ENCODE data around the gene SPAG8. TPM values are rescaled to one million over a fixed set of nuclear protein-coding genes. Genes with fewer than 3 reads are reported as not detected.

The SPAG8 gene
- total RNA-seq, 1 donor from 2014 or later, result not detected

- DNase-seq, result no peak
- no peak overlapping the region for H3K4me3 Mint-ChIP-seq (ENCODE audit: unreplicated experiment)
- H3K9me3 Mint-ChIP-seq (ENCODE audit: unreplicated experiment), result peaks cover 5% of the 10 kb centered on the region
- peaks cover 17% of the 10 kb centered on the region for H3K4me1 Mint-ChIP-seq (ENCODE audit: low read depth, unreplicated experiment)
- no peak overlapping the region for H3K27ac Mint-ChIP-seq (ENCODE audit: unreplicated experiment)
- TF ChIP-seq CTCF (IDR thresholded peaks at IDR 0.05; ENCODE audit: partially characterized antibody, unreplicated experiment), result no peak
- peaks cover 8% of the 10 kb centered on the region for H3K27me3 Mint-ChIP-seq (ENCODE audit: unreplicated experiment)
- H3K36me3 Mint-ChIP-seq (ENCODE audit: unreplicated experiment), result peaks cover 9% of the 10 kb centered on the region
Observed at GRCh38 chr9:35844628-35845270, 32.7 kb upstream of the SPAG8 start.

GRCh38 chr9:35842795-35843194 is 30.7 kb upstream of the SPAG8 start:
- H3K27me3 Mint-ChIP-seq (ENCODE audit: unreplicated experiment), result peaks cover 8% of the 10 kb centered on the region
- no peak for TF ChIP-seq CTCF (IDR thresholded peaks at IDR 0.05; ENCODE audit: partially characterized antibody, unreplicated experiment)
- peaks cover 15% of the 10 kb centered on the region for H3K4me1 Mint-ChIP-seq (ENCODE audit: low read depth, unreplicated experiment)
- DNase-seq, result no peak
- H3K4me3 Mint-ChIP-seq (ENCODE audit: unreplicated experiment), result no peak overlapping the region
- peaks cover 12% of the 10 kb centered on the region for H3K36me3 Mint-ChIP-seq (ENCODE audit: unreplicated experiment)
- peaks cover 5% of the 10 kb centered on the region for H3K9me3 Mint-ChIP-seq (ENCODE audit: unreplicated experiment)
- H3K27ac Mint-ChIP-seq (ENCODE audit: unreplicated experiment), result no peak overlapping the region

GRCh38 chr9:35842020-35842745 is 30.1 kb upstream of the SPAG8 start:
- DNase-seq, result no peak
- Mint-ChIP-seq H3K4me1 (ENCODE audit: low read depth, unreplicated experiment) (peaks cover 12% of the 10 kb centered on the region), H3K27ac (ENCODE audit: unreplicated experiment) (no peak overlapping the region), H3K9me3 (ENCODE audit: unreplicated experiment) (peaks cover 5% of the 10 kb centered on the region), H3K27me3 (ENCODE audit: unreplicated experiment) (peaks cover 9% of the 10 kb centered on the region), H3K4me3 (ENCODE audit: unreplicated experiment) (no peak overlapping the region), H3K36me3 (ENCODE audit: unreplicated experiment) (peaks cover 6% of the 10 kb centered on the region)
- no peak for TF ChIP-seq CTCF (IDR thresholded peaks at IDR 0.05; ENCODE audit: partially characterized antibody, unreplicated experiment)

- H3K27me3 Mint-ChIP-seq (ENCODE audit: unreplicated experiment), result peaks cover 8% of the 10 kb centered on the region
- no peak for DNase-seq
- peaks cover 5% of the 10 kb centered on the region for H3K9me3 Mint-ChIP-seq (ENCODE audit: unreplicated experiment)
- peaks cover 9% of the 10 kb centered on the region for H3K4me1 Mint-ChIP-seq (ENCODE audit: low read depth, unreplicated experiment)
- TF ChIP-seq CTCF (IDR thresholded peaks at IDR 0.05; ENCODE audit: partially characterized antibody, unreplicated experiment), result no peak
- H3K36me3 Mint-ChIP-seq (ENCODE audit: unreplicated experiment), result peaks cover 5% of the 10 kb centered on the region
- H3K27ac Mint-ChIP-seq (ENCODE audit: unreplicated experiment), result no peak overlapping the region
- H3K4me3 Mint-ChIP-seq (ENCODE audit: unreplicated experiment), result no peak overlapping the region
Observed at GRCh38 chr9:35841645-35841900, 29.5 kb upstream of the SPAG8 start.

GRCh38 chr9:35840881-35841644 is 29.0 kb upstream of the SPAG8 start:
- Mint-ChIP-seq H3K27me3 (ENCODE audit: unreplicated experiment) (peaks cover 8% of the 10 kb centered on the region), H3K4me1 (ENCODE audit: low read depth, unreplicated experiment) (peaks cover 9% of the 10 kb centered on the region), H3K9me3 (ENCODE audit: unreplicated experiment) (peaks cover 5% of the 10 kb centered on the region), H3K27ac (ENCODE audit: unreplicated experiment) (no peak overlapping the region), H3K4me3 (ENCODE audit: unreplicated experiment) (no peak overlapping the region), H3K36me3 (ENCODE audit: unreplicated experiment) (peaks cover 5% of the 10 kb centered on the region)
- no peak for TF ChIP-seq CTCF (IDR thresholded peaks at IDR 0.05; ENCODE audit: partially characterized antibody, unreplicated experiment)
- no peak for DNase-seq
